Body of pancreas (tissue), 4 donors: Measurements from ENCODE around the gene KCNQ1OT1.

Experiments used
- POLR2A ChIP-seq, 3 donors: fragments of 450-650 bp; IDR thresholded peaks; one replicate each; pipeline ENCODE4 v1.6.1; 2016; ENCODE audit warnings: antibody characterized with exemption in 3 of 3, mild to moderate bottlenecking in 2 of 3
- TF ChIP-seq, protein P1 (sequence below), 7 experiments: fragments of 450-650 bp in 4 of 7; fragments of 200-600 bp in 3 of 7; sonication (generic) in 3 of 7; IDR thresholded peaks; one replicate each; pipeline ENCODE4 v1.5.1; 2016 to 2019; ENCODE audit warnings: antibody characterized with exemption in 7 of 7

DNA sequence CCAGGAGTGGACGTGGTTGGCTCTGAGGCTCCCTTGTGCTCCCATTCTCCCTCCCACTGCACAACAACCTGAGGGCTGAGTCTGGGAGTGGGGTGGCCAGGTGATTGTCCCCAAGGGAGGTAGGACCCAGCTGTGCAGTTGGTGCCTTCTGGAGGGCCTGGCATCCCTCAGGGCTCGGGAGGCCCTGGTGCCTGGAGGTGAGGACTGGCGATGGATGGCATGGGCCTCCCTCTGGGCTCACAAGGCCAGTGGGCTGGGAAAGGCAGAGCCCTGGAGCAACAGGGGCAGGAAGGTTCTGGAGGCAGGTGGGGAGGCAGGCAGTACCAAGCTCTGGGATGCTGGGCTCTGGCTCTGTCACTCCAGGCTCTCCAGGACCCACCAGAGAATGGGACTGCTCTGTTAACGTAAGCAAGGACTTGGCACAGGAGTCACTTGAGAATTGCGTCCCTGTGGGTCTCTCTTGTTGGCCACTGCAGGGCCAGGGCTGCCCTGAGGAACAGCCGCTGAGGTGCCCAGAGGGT lies 114.2 kb downstream of the KCNQ1OT1 start:
- TF ChIP-seq, protein P1, sequence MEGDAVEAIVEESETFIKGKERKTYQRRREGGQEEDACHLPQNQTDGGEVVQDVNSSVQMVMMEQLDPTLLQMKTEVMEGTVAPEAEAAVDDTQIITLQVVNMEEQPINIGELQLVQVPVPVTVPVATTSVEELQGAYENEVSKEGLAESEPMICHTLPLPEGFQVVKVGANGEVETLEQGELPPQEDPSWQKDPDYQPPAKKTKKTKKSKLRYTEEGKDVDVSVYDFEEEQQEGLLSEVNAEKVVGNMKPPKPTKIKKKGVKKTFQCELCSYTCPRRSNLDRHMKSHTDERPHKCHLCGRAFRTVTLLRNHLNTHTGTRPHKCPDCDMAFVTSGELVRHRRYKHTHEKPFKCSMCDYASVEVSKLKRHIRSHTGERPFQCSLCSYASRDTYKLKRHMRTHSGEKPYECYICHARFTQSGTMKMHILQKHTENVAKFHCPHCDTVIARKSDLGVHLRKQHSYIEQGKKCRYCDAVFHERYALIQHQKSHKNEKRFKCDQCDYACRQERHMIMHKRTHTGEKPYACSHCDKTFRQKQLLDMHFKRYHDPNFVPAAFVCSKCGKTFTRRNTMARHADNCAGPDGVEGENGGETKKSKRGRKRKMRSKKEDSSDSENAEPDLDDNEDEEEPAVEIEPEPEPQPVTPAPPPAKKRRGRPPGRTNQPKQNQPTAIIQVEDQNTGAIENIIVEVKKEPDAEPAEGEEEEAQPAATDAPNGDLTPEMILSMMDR (IDR thresholded peaks at IDR 0.05): no peak
- TF ChIP-seq POLR2A (IDR thresholded peaks at IDR 0.05): no peak
